G401.6 (cell line): Measurements from ENCODE around the gene SLC34A3.

Source experiments
- FAIRE-seq: peaks from 2 replicates; lab custom pipeline; 2012; peaks lifted over from hg19 to GRCh38; lab: Jason Lieb, UNC

Gene SLC34A3

GRCh38 chr9:137217276-137218211 lies 13.2 kb upstream of the SLC34A3 start:
- FAIRE-seq, result peak; percentile 87

- FAIRE-seq, result no peak
Observed at GRCh38 chr9:137218212-137218753, 12.4 kb upstream of the SLC34A3 start.

GRCh38 chr9:137218754-137219271 lies 11.9 kb upstream of the SLC34A3 start:
- FAIRE-seq, result no peak

- no peak for FAIRE-seq
Observed at GRCh38 chr9:137219757-137220316, 10.9 kb upstream of the SLC34A3 start.

- FAIRE-seq, result no peak
Observed at GRCh38 chr9:137220317-137221094, 10.2 kb upstream of the SLC34A3 start.

- no peak for FAIRE-seq
Observed at GRCh38 chr9:137221095-137221505, 9.6 kb upstream of the SLC34A3 start.

GRCh38 chr9:137221506-137222111 lies 9.1 kb upstream of the SLC34A3 start:
- no peak for FAIRE-seq

GRCh38 chr9:137222190-137223077 lies 8.3 kb upstream of the SLC34A3 start, which contains the start of gene RNF208:
Gene RNF208, minus strand, starts transcription at chr9:137222240. Its CDS starts 1,028 bp downstream, at chr9:137221212.
- no peak for FAIRE-seq

GRCh38 chr9:137223078-137223970 lies 7.4 kb upstream of the SLC34A3 start:
- FAIRE-seq, result peak; percentile 97

- no peak for FAIRE-seq
Observed at GRCh38 chr9:137224830-137225694, 5.6 kb upstream of the SLC34A3 start, which contains the start of gene CYSRT1. Gene CYSRT1, plus strand, starts transcription at chr9:137225174. Its CDS starts 448 bp downstream, at chr9:137225622.

- FAIRE-seq, result no peak
Observed at GRCh38 chr9:137225699-137226331, 4.9 kb upstream of the SLC34A3 start.

- FAIRE-seq, result no peak
Observed at GRCh38 chr9:137226338-137227053, 4.2 kb upstream of the SLC34A3 start.

- FAIRE-seq, result peak; percentile 91
Observed at GRCh38 chr9:137227054-137227852, 3.4 kb upstream of the SLC34A3 start, which contains the start of gene RNF224. Gene RNF224, plus strand, starts transcription at chr9:137227502. Its CDS starts 834 bp downstream, at chr9:137228336.

- no peak for FAIRE-seq
Observed at GRCh38 chr9:137227853-137228505, 2.7 kb upstream of the SLC34A3 start.

- FAIRE-seq, result no peak
Observed at GRCh38 chr9:137228506-137228967, 2.2 kb upstream of the SLC34A3 start.
